K562 (cell line): ENCODE results near the gene JUND. TPM values are rescaled to one million over a fixed set of nuclear protein-coding genes. Genes with fewer than 3 reads are reported as not detected.

Source experiments
- ARHGAP35 ChIP-seq: fragments of 450-650 bp; IDR thresholded peaks from 2 replicates; pipeline ENCODE4 v1.6.1; 2018; ENCODE audit not compliant: partially characterized antibody
- CBX8 ChIP-seq: fragments of 200-600 bp; sonication (generic); IDR thresholded peaks from 2 replicates; pipeline ENCODE4 v1.6.1; 2012; ENCODE audit warnings: borderline replicate concordance, mixed run types, low read depth, mild to moderate bottlenecking, moderate library complexity, mixed read lengths, low read length, control low read depth, inconsistent platforms; ENCODE audit not compliant: poor library complexity, severe bottlenecking; ENCODE audit errors: extremely low read depth
- CC2D1A ChIP-seq: fragments of 450-650 bp; IDR thresholded peaks from 2 replicates; pipeline ENCODE4 v1.6.1; 2017; ENCODE audit warnings: mild to moderate bottlenecking
- CHCHD3 ChIP-seq: fragments of 250-450 bp; sonication (Bioruptor Pico); IDR thresholded peaks from 2 replicates; pipeline ENCODE4 v2.1.2; 2022; ENCODE audit warnings: mild to moderate bottlenecking
- EGR1 ChIP-seq: fragments of 450-650 bp; conservative IDR thresholded peaks from 2 replicates; pipeline ENCODE4 v1.6.1; 2017; ENCODE audit warnings: mild to moderate bottlenecking
- FOXJ2 ChIP-seq: fragments of 200-800 bp; sonication (Bioruptor generic); IDR thresholded peaks from 2 replicates; pipeline ENCODE4 v1.6.1; 2016; ENCODE audit warnings: missing genetic modification characterization, missing compliant biosample characterization
- KDM2B ChIP-seq: fragments of 250-450 bp; sonication (Bioruptor Pico); IDR thresholded peaks from 2 replicates; pipeline ENCODE4 v1.8.0; 2021; ENCODE audit warnings: mild to moderate bottlenecking, moderate library complexity
- L3MBTL2 ChIP-seq: fragments of 450-650 bp; IDR thresholded peaks from 2 replicates; pipeline ENCODE4 v1.6.1; 2016; ENCODE audit warnings: mild to moderate bottlenecking, moderate library complexity
- MEF2D ChIP-seq: conservative IDR thresholded peaks from 2 replicates; pipeline ENCODE4 v1.6.1; 2016; ENCODE audit warnings: low read depth, missing genetic modification characterization, missing compliant biosample characterization
- NR4A1 ChIP-seq, 2 experiments: fragments of 250-450 bp in 1 of 2; fragments of 450-650 bp in 1 of 2; sonication (Bioruptor Pico) in 1 of 2; IDR thresholded peaks; 2 replicates each; pipeline versions ENCODE4 v1.4.0 to v1.6.1; 2016 to 2020; ENCODE audit warnings: mild to moderate bottlenecking in 2 of 2, missing compliant biosample characterization in 1 of 2, missing genetic modification characterization in 1 of 2, moderate library complexity in 1 of 2
- NUFIP1 ChIP-seq: fragments of 450-650 bp; IDR thresholded peaks from 2 replicates; pipeline ENCODE4 v1.6.1; 2018; ENCODE audit not compliant: partially characterized antibody
- PTRF ChIP-seq: fragments of 450-650 bp; IDR thresholded peaks from 2 replicates; pipeline ENCODE4 v1.6.1; 2016; ENCODE audit warnings: mild to moderate bottlenecking, missing genetic modification characterization, missing compliant biosample characterization
- RBM39 ChIP-seq: fragments of 200-400 bp; formaldehyde crosslinking; optimal IDR thresholded peaks from 2 replicates; pipeline ENCODE3; 2018; ENCODE audit warnings: low read depth, low read length
- SAFB2 ChIP-seq: fragments of 200-400 bp; formaldehyde crosslinking; IDR thresholded peaks from 2 replicates; pipeline ENCODE4 v1.6.1; 2018; ENCODE audit warnings: borderline replicate concordance, low read length, low read depth, moderate library complexity; ENCODE audit not compliant: severe bottlenecking
- SMAD2 ChIP-seq: fragments of 150-350 bp; IDR thresholded peaks from 2 replicates; pipeline ENCODE4 v1.6.1; 2014; ENCODE audit warnings: low read depth, mild to moderate bottlenecking, low read length
- TBP ChIP-seq: optimal IDR thresholded peaks from 2 replicates; pipeline ENCODE3; 2011; ENCODE audit warnings: low read depth, low read length, improper control_type of control experiment
- ZBTB17 ChIP-seq: fragments of 450-650 bp; formaldehyde crosslinking; IDR thresholded peaks from 2 replicates; pipeline ENCODE4 v1.4.0; 2020; ENCODE audit warnings: mild to moderate bottlenecking
- ZFX ChIP-seq: sonication (generic); formaldehyde crosslinking; IDR thresholded peaks from 2 replicates; pipeline ENCODE4 v1.8.0; 2022; ENCODE audit warnings: mild to moderate bottlenecking, missing genetic modification reagents, moderate library complexity
- ZNF165 ChIP-seq: fragments of 250-450 bp; sonication (Bioruptor Pico); IDR thresholded peaks from 2 replicates; pipeline ENCODE4 v1.4.0; 2020; ENCODE audit warnings: borderline replicate concordance
- ZNF699 ChIP-seq: fragments of 250-450 bp; sonication (Bioruptor Pico); IDR thresholded peaks from 2 replicates; pipeline ENCODE4 v1.8.0; 2021; ENCODE audit warnings: mild to moderate bottlenecking, moderate library complexity; ENCODE audit not compliant: insufficient replicate concordance
- polyA plus RNA-seq, 8 experiments: library from polyadenylated mRNA; depleted of rRNA in 4 of 8; stranded (reverse) in 5 of 8; unstranded in 3 of 8; fragments of >200 nt; fragmentation: Nextera tagmentation in 2 of 8; fragmentation: Illumina TruSeq in 1 of 8; extraction: Ambion mirVana in 2 of 8; extraction: Trizol in 1 of 8; gene quantifications; 2 replicates each; pipeline versions ENCODE4 v1.2.1 to v1.2.3, GENCODE V29; 2011 to 2014; ENCODE audit warnings: inconsistent platforms in 1 of 8, missing spikeins in 1 of 8
- total RNA-seq, 7 experiments: library from RNA; depleted of rRNA in 6 of 7; stranded (reverse); fragments of >200 nt in 6 of 7; fragmentation: Illumina TruSeq in 2 of 7; extraction: Trizol in 2 of 7; gene quantifications; 2 replicates each; pipeline versions ENCODE4 v1.2.1 to v1.2.3, GENCODE V29; 2011 to 2021; ENCODE audit warnings: low replicate concordance in 1 of 7
- TF ChIP-seq, protein P1 (sequence below): sonication (generic); formaldehyde crosslinking; IDR thresholded peaks from 2 replicates; pipeline ENCODE4 v1.8.1; 2023; ENCODE audit warnings: mild to moderate bottlenecking, missing genetic modification reagents
- TF ChIP-seq, protein P2 (sequence below): fragments of 450-650 bp; IDR thresholded peaks from 2 replicates; pipeline ENCODE4 v1.7.0; 2016; ENCODE audit warnings: borderline replicate concordance
- TF ChIP-seq, protein P3 (sequence below): fragments of 250-450 bp; sonication (Bioruptor Pico); IDR thresholded peaks from 2 replicates; pipeline ENCODE4 v1.5.0; 2022; ENCODE audit warnings: mild to moderate bottlenecking

Gene JUND
- total and polyA plus RNA-seq, 9 of the 15 experiments (the other 6 are each of a cell fraction or from before 2014, with no cell fraction given) = 6.4 to 286 (median 42.3) TPM

DNA sequence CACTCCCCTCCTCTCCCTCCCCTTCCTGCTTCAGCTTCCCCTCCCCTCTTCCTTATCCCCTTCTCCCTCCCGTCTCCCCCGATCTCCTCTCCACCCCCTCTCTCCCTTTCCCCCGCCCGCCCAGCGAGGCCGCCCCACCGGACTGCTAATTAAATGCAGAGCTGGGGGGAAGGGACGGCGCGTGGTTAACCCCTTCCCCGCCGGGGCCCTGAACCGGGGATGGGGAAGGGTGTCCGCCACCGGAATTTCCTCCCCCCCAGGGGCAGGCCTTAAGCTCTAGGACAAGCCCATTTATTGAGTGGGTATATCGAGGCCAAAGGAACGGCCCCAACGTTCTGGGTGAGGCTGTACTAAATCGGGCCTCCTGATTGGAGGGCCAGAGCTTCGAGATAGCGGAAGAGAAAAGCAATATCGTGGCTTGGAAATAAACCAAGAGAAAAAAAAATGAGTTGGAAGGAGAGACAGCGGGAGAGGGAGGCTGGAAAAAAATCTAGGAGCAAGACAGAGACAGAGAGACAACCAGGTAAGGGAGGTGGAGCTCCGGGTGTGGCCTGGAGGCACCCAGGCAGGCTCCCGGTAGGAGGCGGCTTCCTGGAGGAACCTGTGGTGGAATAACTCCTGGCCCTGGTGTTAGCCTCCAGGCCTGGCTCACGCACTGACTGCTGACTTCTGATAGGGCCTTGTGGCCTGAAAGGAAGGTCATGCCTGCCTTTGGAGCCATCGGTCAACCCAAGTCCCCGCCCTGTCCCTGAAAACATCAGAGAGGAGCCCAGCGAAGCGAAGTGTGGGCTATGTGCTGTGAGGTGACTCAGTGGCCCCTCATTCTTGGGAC, 11.6 kb upstream of the JUND start (continued):
- TF ChIP-seq EGR1 (peak; percentile 48; the same call in 1 of the 2 replicates), NR4A1 (CRISPR knock-in tag; IDR thresholded peaks at IDR 0.05) (no peak), NR4A1 (tag; IDR thresholded peaks at IDR 0.05) (0 out of 2 replicates have a peak, but pooled peaks have one; percentile 31), SAFB2 (no peak), SMAD2 (no peak), L3MBTL2 (peak; percentile 68), ZBTB17 (CRISPR knock-in tag) (no peak), CHCHD3 (CRISPR knock-in tag) (no peak), KDM2B (CRISPR knock-in tag) (no peak), ZNF699 (no peak), CC2D1A (peak; percentile 43; the same call in 1 of the 2 replicates), CBX8 (no peak), RBM39 (no peak), MEF2D (peak; percentile 36; the same call in 1 of the 2 replicates), ZFX (CRISPR knock-in tag) (peak; percentile 67), TBP (peak; percentile 76), NUFIP1 (no peak), FOXJ2 (no peak), ARHGAP35 (no peak), PTRF (tag) (no peak), ZNF165 (CRISPR knock-in tag) (no peak)
- TF ChIP-seq, protein P1, sequence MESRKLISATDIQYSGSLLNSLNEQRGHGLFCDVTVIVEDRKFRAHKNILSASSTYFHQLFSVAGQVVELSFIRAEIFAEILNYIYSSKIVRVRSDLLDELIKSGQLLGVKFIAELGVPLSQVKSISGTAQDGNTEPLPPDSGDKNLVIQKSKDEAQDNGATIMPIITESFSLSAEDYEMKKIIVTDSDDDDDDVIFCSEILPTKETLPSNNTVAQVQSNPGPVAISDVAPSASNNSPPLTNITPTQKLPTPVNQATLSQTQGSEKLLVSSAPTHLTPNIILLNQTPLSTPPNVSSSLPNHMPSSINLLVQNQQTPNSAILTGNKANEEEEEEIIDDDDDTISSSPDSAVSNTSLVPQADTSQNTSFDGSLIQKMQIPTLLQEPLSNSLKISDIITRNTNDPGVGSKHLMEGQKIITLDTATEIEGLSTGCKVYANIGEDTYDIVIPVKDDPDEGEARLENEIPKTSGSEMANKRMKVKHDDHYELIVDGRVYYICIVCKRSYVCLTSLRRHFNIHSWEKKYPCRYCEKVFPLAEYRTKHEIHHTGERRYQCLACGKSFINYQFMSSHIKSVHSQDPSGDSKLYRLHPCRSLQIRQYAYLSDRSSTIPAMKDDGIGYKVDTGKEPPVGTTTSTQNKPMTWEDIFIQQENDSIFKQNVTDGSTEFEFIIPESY (CRISPR knock-in tag) = no peak
- TF ChIP-seq, protein P2, sequence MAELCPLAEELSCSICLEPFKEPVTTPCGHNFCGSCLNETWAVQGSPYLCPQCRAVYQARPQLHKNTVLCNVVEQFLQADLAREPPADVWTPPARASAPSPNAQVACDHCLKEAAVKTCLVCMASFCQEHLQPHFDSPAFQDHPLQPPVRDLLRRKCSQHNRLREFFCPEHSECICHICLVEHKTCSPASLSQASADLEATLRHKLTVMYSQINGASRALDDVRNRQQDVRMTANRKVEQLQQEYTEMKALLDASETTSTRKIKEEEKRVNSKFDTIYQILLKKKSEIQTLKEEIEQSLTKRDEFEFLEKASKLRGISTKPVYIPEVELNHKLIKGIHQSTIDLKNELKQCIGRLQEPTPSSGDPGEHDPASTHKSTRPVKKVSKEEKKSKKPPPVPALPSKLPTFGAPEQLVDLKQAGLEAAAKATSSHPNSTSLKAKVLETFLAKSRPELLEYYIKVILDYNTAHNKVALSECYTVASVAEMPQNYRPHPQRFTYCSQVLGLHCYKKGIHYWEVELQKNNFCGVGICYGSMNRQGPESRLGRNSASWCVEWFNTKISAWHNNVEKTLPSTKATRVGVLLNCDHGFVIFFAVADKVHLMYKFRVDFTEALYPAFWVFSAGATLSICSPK = peak; percentile 62
- TF ChIP-seq, protein P3, sequence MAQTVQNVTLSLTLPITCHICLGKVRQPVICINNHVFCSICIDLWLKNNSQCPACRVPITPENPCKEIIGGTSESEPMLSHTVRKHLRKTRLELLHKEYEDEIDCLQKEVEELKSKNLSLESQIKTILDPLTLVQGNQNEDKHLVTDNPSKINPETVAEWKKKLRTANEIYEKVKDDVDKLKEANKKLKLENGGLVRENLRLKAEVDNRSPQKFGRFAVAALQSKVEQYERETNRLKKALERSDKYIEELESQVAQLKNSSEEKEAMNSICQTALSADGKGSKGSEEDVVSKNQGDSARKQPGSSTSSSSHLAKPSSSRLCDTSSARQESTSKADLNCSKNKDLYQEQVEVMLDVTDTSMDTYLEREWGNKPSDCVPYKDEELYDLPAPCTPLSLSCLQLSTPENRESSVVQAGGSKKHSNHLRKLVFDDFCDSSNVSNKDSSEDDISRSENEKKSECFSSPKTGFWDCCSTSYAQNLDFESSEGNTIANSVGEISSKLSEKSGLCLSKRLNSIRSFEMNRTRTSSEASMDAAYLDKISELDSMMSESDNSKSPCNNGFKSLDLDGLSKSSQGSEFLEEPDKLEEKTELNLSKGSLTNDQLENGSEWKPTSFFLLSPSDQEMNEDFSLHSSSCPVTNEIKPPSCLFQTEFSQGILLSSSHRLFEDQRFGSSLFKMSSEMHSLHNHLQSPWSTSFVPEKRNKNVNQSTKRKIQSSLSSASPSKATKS (CRISPR knock-in tag) = no peak
